ENCODE results near the gene CAPN7.

Gene CAPN7

GRCh38 chr3:15301761-15302160 is 95.7 kb downstream of the CAPN7 start:
- no peak for DNase-seq
